Suppressor macrophage treated with lipopolysaccharide for 1 hour (primary cell): ENCODE data around the gene PTPRG.

Experiments
- DNase-seq, 3 donors: peaks; one replicate each; pipeline ENCODE4 v3.0.0-alpha.2; 2020 to 2022

The PTPRG gene

DNA sequence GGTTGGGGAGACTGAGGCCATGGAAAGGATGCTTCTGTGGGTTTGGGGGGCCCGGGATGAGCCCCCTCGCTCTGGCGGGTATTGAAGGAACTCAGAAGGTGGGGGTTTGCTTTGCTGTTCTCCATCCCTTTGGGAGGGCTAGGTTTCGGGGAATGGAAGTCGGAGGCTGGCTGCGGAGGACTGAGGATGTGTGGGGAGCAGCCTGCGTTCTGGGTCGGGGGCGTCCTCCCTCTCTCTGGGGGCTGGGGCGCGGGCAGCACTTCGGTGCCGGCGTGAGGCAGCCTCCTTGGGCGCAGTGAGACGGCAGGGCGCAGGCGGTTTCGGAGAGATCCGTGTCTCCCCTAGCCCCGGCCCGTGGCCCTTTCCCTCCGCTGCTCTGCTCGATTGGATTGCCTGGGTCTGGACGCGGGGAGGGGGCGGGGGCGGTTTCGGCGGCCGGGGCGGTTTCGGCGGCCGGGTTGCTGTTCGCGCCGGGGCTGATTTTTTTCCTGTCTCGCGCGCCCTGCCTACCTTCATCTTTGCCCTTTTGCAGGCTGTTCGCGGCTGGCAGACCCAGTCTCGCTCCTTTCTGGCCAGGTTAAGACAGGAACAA, 1.4 kb downstream of the PTPRG start:
- DNase-seq: no peak

GRCh38 chr3:61563313-61564271, 2.2 kb downstream of the PTPRG start:
- DNase-seq: no peak

DNA sequence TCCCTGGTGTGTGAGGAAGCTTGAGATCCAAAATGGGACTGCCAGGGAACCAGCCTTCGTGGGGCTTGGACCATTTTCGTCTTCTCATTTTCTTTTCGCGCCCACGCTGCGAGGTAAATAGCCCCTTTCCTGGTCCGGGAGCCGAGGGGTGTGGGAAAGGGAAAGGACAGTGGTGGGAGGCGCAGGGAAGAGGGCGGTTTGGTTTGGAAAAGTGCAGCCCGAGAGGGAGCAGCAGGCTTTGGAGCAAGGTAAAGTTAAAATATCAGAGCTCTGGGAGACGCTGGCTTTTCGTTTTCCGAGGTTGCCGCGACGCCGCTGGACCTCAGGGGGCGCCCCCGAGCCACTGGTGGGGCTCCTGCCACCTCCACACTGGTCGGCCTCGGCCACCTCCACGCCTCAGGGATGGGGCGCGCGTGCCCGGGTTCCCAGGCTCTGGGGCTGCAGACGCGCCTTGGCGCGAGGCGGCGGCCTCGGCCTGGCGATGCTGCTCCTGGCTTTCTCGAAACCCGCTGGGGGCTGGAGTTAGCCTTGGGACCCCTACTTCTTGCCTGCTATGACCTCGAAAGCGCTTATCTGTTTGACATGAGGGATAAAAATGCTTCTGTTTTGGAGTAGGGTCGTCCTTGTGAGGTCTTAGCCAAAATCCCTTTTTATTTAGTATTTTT, 3.2 kb downstream of the PTPRG start:
- no peak for DNase-seq

DNA sequence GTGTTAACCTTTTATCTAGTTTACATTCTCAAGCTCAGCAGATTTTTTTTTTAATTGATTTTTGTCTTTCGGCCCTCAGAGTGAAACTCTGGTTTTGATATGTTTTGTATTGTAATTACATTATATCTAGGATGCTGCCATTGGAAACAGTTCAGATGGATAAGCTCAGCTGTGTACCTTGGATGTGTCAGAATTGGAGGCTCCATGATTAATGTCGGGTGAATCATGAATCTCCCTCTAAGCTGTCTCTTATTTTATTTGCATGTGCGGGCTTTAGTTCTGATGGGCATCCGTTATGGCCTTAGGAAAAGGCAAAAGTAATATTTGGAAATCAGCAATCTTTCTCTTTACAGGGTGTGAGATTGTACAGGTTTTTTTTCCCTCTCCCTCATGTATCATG, 4.2 kb downstream of the PTPRG start:
- no peak for DNase-seq

- no peak for DNase-seq
Measured at GRCh38 chr3:61568127-61568526, 6.8 kb downstream of the PTPRG start.

DNA sequence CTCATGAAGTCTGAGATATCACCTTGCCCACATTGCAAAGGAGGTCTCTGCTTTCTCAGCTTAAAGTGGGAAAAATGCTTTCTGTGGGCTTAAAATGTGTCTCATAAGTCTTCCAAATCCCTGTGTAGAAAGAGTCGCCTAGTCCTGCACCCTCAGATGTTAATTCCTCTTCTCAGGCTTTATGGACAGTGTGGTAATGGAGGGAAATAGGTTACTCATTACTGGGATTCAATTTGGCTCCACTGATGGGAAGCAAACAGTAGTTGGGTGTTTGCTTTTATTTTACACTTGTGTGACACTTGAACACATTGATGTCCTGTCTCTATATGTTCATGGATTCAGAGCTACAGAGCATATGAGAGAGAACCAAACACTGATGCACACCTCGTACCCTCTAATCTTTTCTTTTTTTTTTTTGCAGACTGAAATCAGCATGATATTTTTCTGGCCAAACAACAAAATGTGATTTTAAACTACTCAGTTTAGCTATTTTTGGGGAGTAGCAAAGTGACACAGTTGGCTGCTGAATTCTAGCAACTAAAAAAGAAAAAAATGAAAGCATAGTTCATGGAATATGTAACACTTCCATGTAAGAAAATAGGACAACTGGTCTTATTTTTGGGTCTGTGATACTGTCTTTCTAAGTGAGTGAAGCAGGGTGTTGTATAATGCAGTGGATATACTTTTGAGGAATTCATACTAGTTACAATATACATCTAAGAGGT, 8.6 kb downstream of the PTPRG start:
- no peak for DNase-seq

DNA sequence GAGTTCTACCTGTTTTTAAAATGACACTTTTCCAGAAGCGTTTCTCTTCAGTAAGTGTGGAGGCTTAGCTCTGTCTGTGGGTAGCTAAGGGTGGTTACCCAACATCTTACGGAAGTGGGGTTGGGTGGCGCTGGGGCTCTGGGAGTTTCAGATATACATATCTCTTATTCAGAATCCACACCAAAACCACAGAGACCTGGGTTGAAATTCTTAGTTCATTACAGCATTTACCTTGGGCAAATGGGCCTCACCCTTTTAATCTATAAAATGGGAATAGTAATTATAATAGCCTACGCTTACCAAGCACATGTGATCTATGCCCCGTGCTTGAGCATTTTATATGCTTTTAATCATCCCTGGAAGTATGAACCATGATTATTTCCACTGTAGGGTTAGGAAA, 9.4 kb downstream of the PTPRG start:
- DNase-seq: no peak

- no peak for DNase-seq
Measured at GRCh38 chr3:61571516-61572336, 10.4 kb downstream of the PTPRG start.

DNA sequence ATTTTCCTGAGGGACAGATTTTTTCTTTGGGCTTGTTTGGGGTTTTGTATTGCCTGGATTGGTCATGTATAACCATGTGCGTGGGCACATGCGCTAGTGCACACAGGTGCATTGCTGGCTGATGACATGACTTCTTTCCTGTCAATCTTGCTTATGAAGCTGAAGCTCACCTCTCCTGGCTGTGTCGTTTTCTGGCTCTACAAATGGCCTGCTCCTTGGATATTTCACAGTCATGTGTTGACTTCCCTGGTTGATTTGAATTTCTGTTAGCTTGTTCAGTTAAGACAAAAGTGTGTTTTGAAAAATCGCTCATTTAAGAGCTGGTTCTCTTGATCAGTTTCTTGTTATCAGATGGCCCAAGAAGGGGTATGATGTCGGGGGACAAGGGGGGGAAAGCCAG, 11.5 kb downstream of the PTPRG start:
- no peak for DNase-seq

DNA sequence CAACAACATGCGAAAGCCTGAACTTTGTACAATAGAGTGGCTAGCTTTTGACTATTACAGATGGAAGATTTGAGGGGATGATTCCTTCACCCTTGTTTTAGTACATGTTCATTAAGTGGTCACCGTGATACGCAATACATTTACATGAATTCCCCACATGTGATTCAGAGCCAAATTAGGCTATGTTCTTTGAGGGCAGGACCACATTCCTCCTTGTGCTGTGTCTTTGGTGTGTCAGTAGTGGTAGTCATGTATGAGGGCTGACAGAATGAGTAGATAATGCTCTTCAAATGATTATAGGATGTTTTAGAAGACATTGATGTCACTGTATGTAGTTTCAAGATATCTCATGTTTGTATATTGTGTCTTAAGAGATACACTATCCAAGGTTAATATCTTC, 12.1 kb downstream of the PTPRG start:
- DNase-seq: no peak

DNA sequence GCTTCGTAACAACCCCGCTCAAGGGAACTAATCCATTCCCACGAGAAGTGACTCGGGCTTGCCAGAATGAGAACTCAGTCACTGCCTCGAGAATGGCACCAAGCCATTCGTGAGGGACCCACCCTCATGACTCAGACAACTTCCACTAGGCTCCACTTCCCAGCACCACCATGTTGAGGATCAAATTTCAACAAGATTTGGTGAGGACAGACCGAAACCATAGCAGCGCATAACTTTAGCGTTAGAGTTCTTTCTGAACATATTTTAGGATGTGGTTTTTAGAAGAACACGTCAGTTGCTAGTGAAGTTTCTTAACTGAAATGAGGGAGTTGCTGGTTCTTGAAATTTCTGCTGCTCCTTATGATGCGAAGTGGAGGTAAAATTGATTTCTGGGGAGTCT, 13.5 kb downstream of the PTPRG start:
- no peak for DNase-seq

GRCh38 chr3:61575893-61576292, 14.5 kb downstream of the PTPRG start:
- no peak for DNase-seq

- DNase-seq: no peak
Measured at GRCh38 chr3:61577760-61578159, 16.4 kb downstream of the PTPRG start.

DNA sequence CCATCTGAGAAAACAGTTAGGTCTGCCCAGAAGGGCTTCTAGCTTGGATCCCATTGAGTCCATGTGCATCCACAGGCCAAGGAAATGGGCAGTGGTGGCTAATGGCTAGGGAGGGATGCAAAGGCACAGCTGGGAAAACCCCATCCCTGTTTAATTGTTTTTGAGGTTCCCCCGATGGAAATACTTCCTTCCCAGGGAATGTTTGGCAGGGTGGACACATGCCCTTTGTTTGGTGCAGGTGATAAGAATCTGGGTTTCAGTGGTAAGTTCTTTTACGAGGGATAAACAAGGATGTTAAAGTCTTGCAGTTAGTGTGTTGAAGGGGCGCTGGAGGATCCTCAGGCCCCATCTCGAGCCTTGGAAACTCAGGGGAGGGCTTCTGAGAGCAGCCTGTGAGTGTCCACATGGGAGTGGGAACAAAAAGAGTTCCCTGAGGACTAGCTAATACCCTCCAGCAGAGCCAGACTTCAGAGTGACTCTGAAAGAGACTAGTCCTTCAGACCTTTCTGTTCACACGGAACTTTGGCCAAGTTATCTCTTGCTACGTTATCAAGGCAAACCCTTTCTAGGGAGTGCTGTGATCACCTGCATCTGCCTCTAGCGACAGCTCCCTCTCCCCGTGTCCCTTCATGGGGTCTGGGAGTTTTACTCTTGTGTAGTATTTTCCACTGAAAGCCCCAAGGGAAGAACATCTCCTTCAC, 17.4 kb downstream of the PTPRG start:
- no peak for DNase-seq

- no peak for DNase-seq
Measured at GRCh38 chr3:61579685-61580084, 18.3 kb downstream of the PTPRG start.

DNA sequence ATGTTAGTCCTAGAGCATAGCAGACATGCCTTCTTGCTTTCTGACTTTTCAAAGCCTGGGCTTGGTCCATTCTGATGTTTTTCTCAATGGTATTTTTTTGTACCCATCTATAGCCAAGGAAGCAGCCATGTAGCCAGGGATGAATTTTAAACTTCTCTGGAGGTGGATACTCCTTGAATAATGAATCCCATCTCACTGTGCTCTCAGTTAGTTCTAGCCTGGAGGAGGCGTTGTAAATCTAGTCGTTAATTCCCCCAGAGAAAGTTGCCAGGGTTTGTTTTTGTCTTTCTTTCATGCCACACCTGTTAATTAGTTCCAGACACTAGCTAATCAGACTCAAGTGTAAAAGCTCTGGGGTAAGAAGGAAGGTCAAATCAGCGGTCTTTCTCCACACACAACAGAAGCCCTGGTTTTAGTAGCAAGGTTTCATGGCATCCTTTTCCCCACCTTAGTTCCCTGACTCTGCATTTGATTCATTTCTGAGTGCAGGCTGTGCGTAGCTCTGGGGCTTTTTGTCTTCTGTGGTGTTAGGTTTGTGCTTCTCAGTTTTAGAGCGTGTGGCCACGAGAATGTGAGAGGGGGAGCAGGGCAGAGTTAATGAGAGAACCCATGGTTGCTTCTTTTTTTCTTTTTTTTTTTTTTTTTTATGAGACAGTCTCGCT, 19.7 kb downstream of the PTPRG start:
- DNase-seq: no peak

DNA sequence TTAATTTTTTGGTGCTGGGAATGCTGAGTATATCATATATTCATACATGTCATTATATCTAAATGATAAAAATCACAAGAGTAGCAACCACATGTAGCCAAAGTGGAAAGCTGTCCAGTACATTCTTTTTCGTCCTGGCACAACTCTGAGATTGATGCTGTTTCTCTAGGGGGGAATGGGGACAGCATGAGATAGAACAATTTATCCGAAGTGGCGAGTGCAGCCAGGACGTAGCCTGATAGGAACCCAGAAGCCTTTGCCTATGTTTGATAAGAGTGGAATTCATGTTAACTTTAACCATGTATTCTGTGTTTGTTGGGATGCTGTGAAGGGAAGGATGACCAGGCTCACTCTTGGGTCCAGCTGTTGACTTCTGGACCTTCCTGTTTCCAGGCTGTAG, 20.9 kb downstream of the PTPRG start:
- no peak for DNase-seq

DNA sequence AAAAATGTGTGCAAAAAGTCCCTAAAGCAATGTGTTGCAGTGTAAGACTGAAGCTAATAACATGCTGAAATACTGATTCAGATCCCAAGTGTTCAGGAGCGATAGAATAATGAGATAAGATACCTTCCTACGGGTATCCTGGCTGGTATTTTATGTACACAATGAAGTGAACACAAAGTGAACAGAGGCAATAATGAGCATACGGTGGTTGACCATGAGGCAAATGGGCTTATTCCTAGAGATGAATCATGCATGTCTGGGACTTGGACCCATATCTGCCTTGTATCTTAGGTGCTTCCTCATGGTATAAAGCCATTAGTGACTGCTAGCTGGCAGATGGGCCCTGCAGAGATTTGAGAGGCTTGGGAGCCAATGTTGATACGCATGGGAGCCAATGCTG, 21.5 kb downstream of the PTPRG start:
- no peak for DNase-seq

- DNase-seq: no peak
Measured at GRCh38 chr3:61583890-61584875, 22.8 kb downstream of the PTPRG start.

- no peak for DNase-seq
Measured at GRCh38 chr3:61589856-61590255, 28.5 kb downstream of the PTPRG start.
